AG09319 (cell line): Measurements from ENCODE around the gene CAMTA1.

ENCODE experiments used
- DNase-seq: peaks from one replicate; pipeline ENCODE4 v3.0.0-alpha.2; 2010; ENCODE audit warnings: low read depth; ENCODE audit errors: extremely low read depth
- TF ChIP-seq, protein P1 (sequence below): IDR thresholded peaks from 2 replicates; pipeline ENCODE4 v1.5.1; 2011; ENCODE audit warnings: low read depth, mild to moderate bottlenecking, inconsistent platforms, low read length, moderate library complexity

Gene CAMTA1

DNA sequence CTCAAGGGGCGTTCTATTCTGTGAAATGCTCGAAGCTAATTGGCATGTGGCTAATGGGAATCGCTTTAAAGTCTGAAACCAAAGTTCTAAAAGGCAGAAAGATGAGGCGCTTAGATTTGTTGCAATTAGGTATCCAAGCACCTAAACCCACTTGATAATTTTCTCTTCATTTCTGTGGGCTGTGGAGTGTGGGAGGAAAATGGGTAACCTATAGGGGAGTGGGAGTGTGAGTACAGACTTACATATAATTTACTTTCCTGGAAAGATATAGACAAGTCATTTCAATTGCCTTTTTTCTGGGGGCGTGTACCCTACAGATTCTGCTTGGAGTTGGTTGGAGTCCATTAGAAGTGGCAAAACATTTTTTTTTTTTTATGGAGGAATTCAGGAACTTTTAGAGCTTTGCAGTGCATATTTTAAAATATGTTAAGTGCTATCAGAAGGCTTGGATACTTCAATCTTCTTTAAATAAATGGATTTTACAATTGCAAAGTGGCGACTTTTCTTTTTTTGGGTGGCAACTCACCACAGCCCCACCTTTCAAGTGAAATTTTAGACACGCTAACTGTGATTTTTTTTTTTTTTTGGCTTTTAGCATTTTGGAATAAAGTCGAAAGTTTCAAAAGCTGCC, 254.5 kb downstream of the CAMTA1 start:
- TF ChIP-seq, protein P1, sequence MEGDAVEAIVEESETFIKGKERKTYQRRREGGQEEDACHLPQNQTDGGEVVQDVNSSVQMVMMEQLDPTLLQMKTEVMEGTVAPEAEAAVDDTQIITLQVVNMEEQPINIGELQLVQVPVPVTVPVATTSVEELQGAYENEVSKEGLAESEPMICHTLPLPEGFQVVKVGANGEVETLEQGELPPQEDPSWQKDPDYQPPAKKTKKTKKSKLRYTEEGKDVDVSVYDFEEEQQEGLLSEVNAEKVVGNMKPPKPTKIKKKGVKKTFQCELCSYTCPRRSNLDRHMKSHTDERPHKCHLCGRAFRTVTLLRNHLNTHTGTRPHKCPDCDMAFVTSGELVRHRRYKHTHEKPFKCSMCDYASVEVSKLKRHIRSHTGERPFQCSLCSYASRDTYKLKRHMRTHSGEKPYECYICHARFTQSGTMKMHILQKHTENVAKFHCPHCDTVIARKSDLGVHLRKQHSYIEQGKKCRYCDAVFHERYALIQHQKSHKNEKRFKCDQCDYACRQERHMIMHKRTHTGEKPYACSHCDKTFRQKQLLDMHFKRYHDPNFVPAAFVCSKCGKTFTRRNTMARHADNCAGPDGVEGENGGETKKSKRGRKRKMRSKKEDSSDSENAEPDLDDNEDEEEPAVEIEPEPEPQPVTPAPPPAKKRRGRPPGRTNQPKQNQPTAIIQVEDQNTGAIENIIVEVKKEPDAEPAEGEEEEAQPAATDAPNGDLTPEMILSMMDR = no peak
- DNase-seq = no peak

DNA sequence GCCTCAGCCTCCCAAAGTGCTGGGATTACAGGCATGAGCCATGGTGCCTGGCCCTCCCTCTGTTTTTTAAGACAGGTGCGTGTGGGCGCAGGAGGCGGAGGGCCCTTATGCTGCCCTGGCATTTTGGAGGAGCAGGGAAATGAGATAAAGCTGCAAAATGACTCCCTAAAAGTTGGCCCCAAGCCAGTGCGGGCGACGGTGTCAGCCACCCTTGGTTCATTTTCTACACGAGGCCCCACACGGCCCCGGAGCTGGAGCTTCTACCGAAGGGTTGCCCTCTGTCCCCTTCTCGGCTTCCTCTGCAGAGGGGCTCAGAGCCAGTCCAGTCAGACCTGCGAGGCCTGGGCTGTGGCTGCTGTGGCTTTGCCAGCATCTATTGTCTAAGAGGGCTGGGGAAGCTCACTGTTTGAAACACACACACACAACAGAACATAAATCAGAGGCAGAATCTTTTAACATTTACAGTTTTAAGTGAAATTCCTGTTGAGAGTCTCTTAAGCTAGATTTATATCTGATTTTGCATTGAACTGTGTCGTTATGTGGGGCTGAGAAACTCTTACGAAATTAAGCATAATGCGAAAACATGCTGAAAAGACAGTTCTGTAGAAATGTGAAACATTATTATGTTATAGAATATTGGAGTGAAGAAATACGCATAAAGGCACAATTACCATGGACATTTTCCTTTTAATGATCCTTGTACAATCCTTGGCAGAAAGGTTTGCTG, 255.9 kb downstream of the CAMTA1 start:
- DNase-seq = no peak
- TF ChIP-seq, protein P1 = no peak

DNA sequence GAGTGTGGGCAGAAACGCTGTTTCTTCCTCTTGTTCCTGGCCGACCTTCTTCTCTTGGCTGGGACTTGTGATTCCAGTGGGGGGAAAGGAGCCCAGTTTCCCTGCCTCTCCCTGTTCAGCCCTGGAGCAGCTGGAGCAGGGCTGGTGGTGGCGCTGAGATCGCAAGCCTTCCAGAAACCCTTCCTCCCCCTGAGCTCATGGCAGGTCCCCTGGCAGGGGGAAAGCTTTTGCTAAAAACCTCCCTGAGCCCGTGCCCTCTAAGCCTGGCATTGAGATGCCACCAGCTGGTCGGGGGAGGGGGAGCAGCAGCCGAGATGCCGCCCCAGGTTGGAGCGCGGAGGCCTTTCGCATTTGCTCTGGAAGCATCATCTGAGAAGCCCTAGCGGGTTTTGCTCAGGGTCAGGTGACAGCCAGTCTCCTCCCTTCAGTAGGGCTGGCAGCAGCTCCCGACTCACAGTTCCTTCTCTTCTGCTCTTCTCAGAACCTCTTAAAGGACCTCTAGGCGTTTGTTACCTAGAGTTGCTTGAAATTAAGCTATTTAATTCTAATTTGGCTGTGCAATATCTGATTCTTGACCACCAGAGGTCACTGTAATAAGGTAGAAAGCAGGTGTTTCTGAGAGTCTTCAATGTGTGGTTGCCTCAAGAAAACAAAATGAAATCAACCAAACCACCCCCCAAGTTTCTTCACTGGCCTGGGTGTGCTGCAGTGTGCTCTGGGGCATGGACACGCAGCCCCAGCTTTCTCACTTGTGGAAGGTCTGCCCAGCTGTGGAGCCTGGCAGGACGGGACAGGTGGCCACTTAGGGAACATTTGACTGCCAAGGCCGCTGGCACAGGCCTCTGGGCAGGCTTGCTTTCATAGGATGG, 257.3 kb downstream of the CAMTA1 start:
- no peak for DNase-seq
- TF ChIP-seq, protein P1 = peak; percentile 54

DNA sequence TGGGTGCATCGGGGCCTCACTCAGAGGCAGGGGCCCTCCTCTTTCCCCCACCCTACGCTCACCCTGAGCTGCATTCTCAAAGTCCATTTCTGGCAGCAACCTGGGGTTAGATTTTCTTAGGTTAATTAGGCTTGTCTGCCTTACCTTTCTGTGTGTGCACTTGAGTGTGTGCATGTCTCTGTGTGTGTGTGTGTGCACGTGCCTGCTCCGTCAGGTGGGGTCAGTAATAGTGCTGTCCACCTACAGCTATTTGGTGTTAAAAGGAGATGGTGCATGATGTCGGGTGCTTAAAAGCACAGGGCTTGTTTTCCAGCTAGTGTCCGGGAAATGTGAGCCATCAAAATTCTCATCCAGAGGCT, 257.9 kb downstream of the CAMTA1 start:
- TF ChIP-seq, protein P1 = no peak
- DNase-seq = no peak

DNA sequence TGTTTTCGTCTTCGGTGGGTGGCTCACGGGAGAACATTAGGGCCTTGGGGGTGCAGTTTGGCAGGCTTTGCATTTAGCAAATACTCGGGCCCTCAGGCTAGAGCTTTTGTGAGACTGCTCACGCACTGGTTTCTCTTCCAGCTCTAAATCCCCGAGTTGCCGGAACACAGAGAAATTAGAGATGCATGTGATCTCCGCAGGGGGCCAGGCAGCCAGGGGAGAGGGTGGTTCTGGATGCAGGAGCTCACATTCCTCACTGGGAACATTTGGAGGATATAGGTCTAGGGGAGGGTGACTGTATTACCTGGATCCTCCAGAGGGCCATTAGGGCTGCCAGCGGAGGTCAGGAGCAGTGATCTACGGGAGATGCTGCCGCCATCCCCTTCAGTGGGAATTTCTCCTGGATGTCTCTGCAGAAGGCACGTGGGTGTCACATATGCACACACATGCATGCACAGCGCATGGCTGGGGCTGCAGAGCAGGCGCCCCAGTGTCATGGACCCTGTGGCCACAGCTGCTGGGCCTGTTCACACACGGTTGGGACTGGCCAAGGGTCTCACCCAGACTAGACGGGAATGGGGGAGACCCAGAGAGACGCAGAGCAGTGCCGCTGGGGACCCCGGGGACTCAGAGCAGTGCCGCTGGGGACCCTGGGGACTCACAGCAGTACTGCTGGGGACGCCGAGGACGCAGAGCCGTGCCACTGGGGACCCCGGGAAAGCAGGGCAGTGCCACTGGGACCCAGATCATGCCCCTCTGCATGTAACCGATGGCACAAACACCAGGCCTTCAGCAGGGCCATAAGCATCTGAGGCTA, 258.7 kb downstream of the CAMTA1 start:
- DNase-seq = no peak
- TF ChIP-seq, protein P1 = no peak

DNA sequence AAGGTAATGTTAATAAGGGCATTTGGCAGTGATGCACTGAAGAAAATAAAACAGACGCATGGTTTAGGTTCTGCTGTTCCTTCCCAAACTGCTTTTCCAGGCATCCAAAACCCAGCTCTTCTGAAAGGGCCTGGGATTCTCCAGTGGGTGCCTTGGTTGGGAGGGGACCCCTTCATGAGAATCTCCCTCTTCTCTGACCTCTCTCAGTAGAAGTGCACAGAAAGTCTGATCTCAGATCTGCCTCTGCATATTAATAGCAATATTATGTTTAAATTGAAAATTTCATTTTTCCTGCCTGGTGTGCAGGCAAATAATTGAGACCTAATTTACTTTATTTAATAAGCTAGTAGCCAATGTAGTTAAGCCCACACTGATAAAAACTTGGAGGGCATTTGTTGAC, 260.6 kb downstream of the CAMTA1 start:
- TF ChIP-seq, protein P1 = no peak

More for the DNA sequence above, 260.6 kb downstream of the CAMTA1 start:
- no peak for DNase-seq
